OCI-LY3 (cell line): Measurements from ENCODE around the gene CDC25B.
"Not testable (repeated sequence)": the region's sequence is repeated elsewhere in the genome, so short reads cannot be mapped to it uniquely, and the experiment has no call there.

Experiments
- EZH2phosphoT487 ChIP-seq: fragments of 200-600 bp; shearing (Covaris generic); IDR thresholded peaks from 2 replicates; pipeline ENCODE4 v1.6.1; 2018; ENCODE audit warnings: antibody characterized with exemption, mixed run types, low read depth
- TF ChIP-seq, protein P1 (sequence below): fragments of 200-600, 300-600 bp; sonication (generic); IDR thresholded peaks from 2 replicates; pipeline ENCODE4 v1.5.1; 2014; ENCODE audit warnings: antibody characterized with exemption, low read length, low read depth

DNA sequence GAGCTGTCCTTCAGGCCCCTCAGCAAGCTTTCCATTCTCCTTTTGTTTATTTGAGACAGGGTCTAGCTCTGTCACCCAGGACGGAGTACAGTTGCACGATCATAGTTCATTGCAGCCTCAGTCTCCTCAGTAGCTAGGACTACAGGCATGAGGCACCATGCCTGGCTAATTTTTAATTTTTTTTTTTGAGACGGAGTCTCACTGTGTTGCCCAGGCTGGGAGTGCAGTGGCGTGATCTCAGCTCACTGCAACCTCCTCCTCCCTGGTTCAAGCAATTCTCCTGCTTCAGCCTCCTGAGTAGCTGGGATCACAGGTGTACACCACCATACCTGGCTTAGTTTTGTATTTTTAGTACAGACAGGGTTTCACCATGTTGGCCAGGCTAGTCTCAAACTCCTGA, 6.9 kb upstream of the CDC25B start:
- TF ChIP-seq, protein P1, sequence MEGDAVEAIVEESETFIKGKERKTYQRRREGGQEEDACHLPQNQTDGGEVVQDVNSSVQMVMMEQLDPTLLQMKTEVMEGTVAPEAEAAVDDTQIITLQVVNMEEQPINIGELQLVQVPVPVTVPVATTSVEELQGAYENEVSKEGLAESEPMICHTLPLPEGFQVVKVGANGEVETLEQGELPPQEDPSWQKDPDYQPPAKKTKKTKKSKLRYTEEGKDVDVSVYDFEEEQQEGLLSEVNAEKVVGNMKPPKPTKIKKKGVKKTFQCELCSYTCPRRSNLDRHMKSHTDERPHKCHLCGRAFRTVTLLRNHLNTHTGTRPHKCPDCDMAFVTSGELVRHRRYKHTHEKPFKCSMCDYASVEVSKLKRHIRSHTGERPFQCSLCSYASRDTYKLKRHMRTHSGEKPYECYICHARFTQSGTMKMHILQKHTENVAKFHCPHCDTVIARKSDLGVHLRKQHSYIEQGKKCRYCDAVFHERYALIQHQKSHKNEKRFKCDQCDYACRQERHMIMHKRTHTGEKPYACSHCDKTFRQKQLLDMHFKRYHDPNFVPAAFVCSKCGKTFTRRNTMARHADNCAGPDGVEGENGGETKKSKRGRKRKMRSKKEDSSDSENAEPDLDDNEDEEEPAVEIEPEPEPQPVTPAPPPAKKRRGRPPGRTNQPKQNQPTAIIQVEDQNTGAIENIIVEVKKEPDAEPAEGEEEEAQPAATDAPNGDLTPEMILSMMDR = not testable (repeated sequence)
- TF ChIP-seq EZH2phosphoT487 = not testable (repeated sequence)
